Measurements from ENCODE around the gene DNAJC5. TPM values are rescaled to one million over a fixed set of nuclear protein-coding genes. Genes with fewer than 3 reads are reported as not detected.
"Not testable (repeated sequence)": the region's sequence is repeated elsewhere in the genome, so short reads cannot be mapped to it uniquely, and the experiment has no call there.

The DNAJC5 gene
- total and polyA plus RNA-seq, 9 of the 15 experiments (the other 6 are each of a cell fraction or from before 2014, with no cell fraction given), result 0.95 to 42.8 (median 23.4) TPM

DNA sequence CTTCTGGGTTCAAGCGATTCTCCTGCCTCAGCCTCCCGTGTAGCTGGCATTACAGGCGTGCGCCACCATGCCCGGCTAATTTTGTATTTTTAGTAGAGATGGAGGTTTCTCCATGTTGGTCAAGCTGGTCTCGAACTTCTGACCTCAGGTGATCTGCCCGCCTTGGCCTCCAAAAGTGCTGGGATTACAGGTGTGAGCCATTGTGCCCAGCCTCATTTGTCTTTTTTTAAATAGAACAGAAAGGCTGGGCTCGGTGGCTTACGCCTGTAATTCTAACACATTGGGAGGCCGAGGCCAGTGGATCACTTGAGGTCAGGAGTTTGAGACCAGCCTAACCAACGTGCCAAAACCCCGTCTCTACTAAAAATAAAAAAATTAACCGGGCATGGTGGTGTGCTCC, 27.9 kb upstream of the DNAJC5 start:
- peaks cover 51% of the 10 kb centered on the region for H3K79me2 ChIP-seq (ENCODE audit: control insufficient read depth, insufficient read depth, low read length)
- FAIRE-seq; H3K9me1 ChIP-seq (ENCODE audit: control insufficient read depth, insufficient read depth, low read length); H2AFZ ChIP-seq (ENCODE audit: low read depth, low read length); in situ Hi-C loops (cut with MboI); H3K9ac ChIP-seq (ENCODE audit: insufficient read depth in 1 of 2, low read depth in 2 of 2, low read length in 2 of 2); CTCF ChIA-PET (ENCODE audit: low intra/inter-chr PET ratio); H3K27ac ChIP-seq (ENCODE audit: extremely low read depth, low read depth, low read length); H3K9me3 ChIP-seq (replicated peaks; ENCODE audit: control insufficient read depth, insufficient read depth, low read depth, low read length); DNase-seq (ENCODE audit: extremely low read depth in 1 of 4, low spot score in 3 of 4); H4K20me1 ChIP-seq (replicated peaks; ENCODE audit: control insufficient read depth, insufficient read depth, low read length); ATAC-seq; H3K4me3 ChIP-seq; BruUV-seq (replicated peaks); H3K27me3 ChIP-seq (ENCODE audit: control insufficient read depth in 2 of 2, insufficient read depth in 2 of 2, low read length in 2 of 2); H3K4me2 ChIP-seq (ENCODE audit: insufficient read depth, low read length): not testable (repeated sequence)
- WGBS (ENCODE audit: insufficient coverage, low coverage, missing lambda C conversion rate), result 95% methylated on average over 12 of the region's 13 CpGs
- H3K36me3 ChIP-seq (ENCODE audit: control insufficient read depth, insufficient read depth, low read length), result peaks cover 62% of the 10 kb centered on the region
- POLR2A ChIA-PET, result interaction anchor here (3.1 kb wide), 1 partner anchor 10 kb away, joined by 39 read pairs; no protein-coding TSS in a partner anchor
- peaks cover 9 to 46% of the 10 kb centered on the region in 2 experiments; a peak in 4 of 5 replicates for H3K4me1 ChIP-seq (replicated peaks in 1 of 2; ENCODE audit: control insufficient read depth in 2 of 2, insufficient read depth in 2 of 2, low read length in 2 of 2)
- intact Hi-C loops (cut with micrococcal nuclease), result loop anchor here (10.0 kb wide), 2 partner anchors 108 to 312 kb away; partner anchors contain the start of genes FNDC11 and SAMD10

DNA sequence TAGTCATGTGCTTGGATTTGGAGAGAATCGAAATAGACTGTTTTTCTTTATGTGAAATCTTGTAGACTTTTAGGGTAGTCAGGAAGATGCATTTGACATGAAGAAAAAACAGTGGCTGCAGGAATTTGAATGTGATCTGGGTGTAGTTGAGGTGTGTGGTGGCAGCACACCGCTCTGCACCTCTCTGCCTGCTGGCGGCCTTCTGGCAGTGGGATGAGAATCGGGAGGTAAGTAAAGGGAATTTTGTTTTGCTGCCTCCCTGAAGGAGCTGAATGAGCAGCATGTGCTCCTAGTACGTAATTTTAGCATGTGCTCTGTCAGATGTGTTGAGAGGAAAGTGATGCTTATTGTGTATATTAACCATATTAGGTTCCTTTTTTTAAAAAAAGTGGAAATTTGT, 26.7 kb upstream of the DNAJC5 start:
- Histone ChIP-seq H3K27me3 (ENCODE audit: control insufficient read depth in 2 of 2, insufficient read depth in 2 of 2, low read length in 2 of 2) (no peaks in the 10 kb centered on the region), H3K4me1 (replicated peaks in 1 of 2; ENCODE audit: control insufficient read depth in 2 of 2, insufficient read depth in 2 of 2, low read length in 2 of 2) (peaks cover 5 to 35% of the 10 kb centered on the region in 2 experiments; a peak in 4 of 5 replicates), H3K9me1 (ENCODE audit: control insufficient read depth, insufficient read depth, low read length) (no peaks in the 10 kb centered on the region), H2AFZ (ENCODE audit: low read depth, low read length) (no peak overlapping the region), H3K36me3 (ENCODE audit: control insufficient read depth, insufficient read depth, low read length) (peaks cover 60% of the 10 kb centered on the region), H3K4me3 (no peak overlapping the region), H4K20me1 (replicated peaks; ENCODE audit: control insufficient read depth, insufficient read depth, low read length) (no peaks in the 10 kb centered on the region), H3K4me2 (ENCODE audit: insufficient read depth, low read length) (no peak overlapping the region), H3K9ac (ENCODE audit: insufficient read depth in 1 of 2, low read depth in 2 of 2, low read length in 2 of 2) (no peak overlapping the region), H3K27ac (ENCODE audit: extremely low read depth, low read depth, low read length) (no peak overlapping the region), H3K9me3 (replicated peaks; ENCODE audit: control insufficient read depth, insufficient read depth, low read depth, low read length) (no peaks in the 10 kb centered on the region), H3K79me2 (ENCODE audit: control insufficient read depth, insufficient read depth, low read length) (peaks cover 48% of the 10 kb centered on the region)
- TSS peak; percentile 32 for BruUV-seq (replicated peaks)
- CTCF ChIA-PET (ENCODE audit: low intra/inter-chr PET ratio), result no interaction called here
- DNase-seq (ENCODE audit: extremely low read depth in 1 of 4, low spot score in 3 of 4) (no peak), FAIRE-seq (no peak), ATAC-seq (no peak)
- 95% methylated on average over 5 of the region's 5 CpGs for WGBS (ENCODE audit: insufficient coverage, low coverage, missing lambda C conversion rate)
- TF ChIP-seq SMARCE1 (IDR thresholded peaks at IDR 0.05), result no peak
- TF ChIP-seq TAF15 (IDR thresholded peaks at IDR 0.05; ENCODE audit: low read depth, low read length), result no peak
- no peak for TF ChIP-seq NUFIP1 (IDR thresholded peaks at IDR 0.05; ENCODE audit: partially characterized antibody)
- TF ChIP-seq, protein P1, sequence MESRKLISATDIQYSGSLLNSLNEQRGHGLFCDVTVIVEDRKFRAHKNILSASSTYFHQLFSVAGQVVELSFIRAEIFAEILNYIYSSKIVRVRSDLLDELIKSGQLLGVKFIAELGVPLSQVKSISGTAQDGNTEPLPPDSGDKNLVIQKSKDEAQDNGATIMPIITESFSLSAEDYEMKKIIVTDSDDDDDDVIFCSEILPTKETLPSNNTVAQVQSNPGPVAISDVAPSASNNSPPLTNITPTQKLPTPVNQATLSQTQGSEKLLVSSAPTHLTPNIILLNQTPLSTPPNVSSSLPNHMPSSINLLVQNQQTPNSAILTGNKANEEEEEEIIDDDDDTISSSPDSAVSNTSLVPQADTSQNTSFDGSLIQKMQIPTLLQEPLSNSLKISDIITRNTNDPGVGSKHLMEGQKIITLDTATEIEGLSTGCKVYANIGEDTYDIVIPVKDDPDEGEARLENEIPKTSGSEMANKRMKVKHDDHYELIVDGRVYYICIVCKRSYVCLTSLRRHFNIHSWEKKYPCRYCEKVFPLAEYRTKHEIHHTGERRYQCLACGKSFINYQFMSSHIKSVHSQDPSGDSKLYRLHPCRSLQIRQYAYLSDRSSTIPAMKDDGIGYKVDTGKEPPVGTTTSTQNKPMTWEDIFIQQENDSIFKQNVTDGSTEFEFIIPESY (CRISPR knock-in tag; IDR thresholded peaks at IDR 0.05), result 0 out of 2 replicates have a peak, but pooled peaks have one; percentile 30
- TF ChIP-seq, protein P2, sequence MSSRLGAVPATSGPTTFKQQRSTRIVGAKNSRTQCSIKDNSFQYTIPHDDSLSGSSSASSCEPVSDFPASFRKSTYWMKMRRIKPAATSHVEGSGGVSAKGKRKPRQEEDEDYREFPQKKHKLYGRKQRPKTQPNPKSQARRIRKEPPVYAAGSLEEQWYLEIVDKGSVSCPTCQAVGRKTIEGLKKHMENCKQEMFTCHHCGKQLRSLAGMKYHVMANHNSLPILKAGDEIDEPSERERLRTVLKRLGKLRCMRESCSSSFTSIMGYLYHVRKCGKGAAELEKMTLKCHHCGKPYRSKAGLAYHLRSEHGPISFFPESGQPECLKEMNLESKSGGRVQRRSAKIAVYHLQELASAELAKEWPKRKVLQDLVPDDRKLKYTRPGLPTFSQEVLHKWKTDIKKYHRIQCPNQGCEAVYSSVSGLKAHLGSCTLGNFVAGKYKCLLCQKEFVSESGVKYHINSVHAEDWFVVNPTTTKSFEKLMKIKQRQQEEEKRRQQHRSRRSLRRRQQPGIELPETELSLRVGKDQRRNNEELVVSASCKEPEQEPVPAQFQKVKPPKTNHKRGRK (tag; IDR thresholded peaks at IDR 0.05), result no peak
- POLR2A ChIA-PET, result no interaction called here
- in situ Hi-C loops (cut with MboI), result no loop called here
- intact Hi-C loops (cut with micrococcal nuclease), result loop anchor here (10.0 kb wide), 2 partner anchors 107 to 313 kb away; partner anchors contain the start of genes FNDC11 and SAMD10
